Neural cell (in vitro differentiated cells): ENCODE results near the gene TAS2R41.

Source experiments
- CTCF ChIP-seq: fragments of 450-650 bp; IDR thresholded peaks from 2 replicates; pipeline ENCODE4 v1.5.1; 2014; ENCODE audit warnings: antibody characterized with exemption, mild to moderate bottlenecking, moderate library complexity; ENCODE audit not compliant: poor library complexity, severe bottlenecking
- EP300 ChIP-seq: fragments of 450-650 bp; conservative IDR thresholded peaks from 2 replicates; pipeline ENCODE4 v1.6.1; 2014; ENCODE audit warnings: antibody characterized with exemption, mild to moderate bottlenecking, moderate library complexity; ENCODE audit not compliant: poor library complexity, severe bottlenecking
- EZH2 ChIP-seq: fragments of 200-600, 300-800 bp; shearing (Covaris generic), sonication (generic); IDR thresholded peaks from 2 replicates; pipeline ENCODE4 v1.6.1; 2014; ENCODE audit warnings: antibody characterized with exemption, low read length, borderline replicate concordance, mild to moderate bottlenecking; ENCODE audit not compliant: insufficient read depth, poor library complexity, severe bottlenecking
- MXI1 ChIP-seq: fragments of 450-650 bp; conservative IDR thresholded peaks from 2 replicates; pipeline ENCODE4 v1.6.1; 2014; ENCODE audit warnings: antibody characterized with exemption, mild to moderate bottlenecking; ENCODE audit not compliant: poor library complexity, severe bottlenecking
- POLR2AphosphoS5 ChIP-seq: IDR thresholded peaks from 2 replicates; pipeline ENCODE4 v1.6.1; 2012
- RAD21 ChIP-seq: fragments of 450-650 bp; conservative IDR thresholded peaks from 2 replicates; pipeline ENCODE4 v1.6.1; 2014; ENCODE audit warnings: antibody characterized with exemption, mild to moderate bottlenecking, moderate library complexity
- REST ChIP-seq: IDR thresholded peaks from 2 replicates; pipeline ENCODE4 v1.6.1; 2012; ENCODE audit warnings: borderline replicate concordance
- SMC3 ChIP-seq: fragments of 450-650 bp; conservative IDR thresholded peaks from 2 replicates; pipeline ENCODE4 v1.6.1; 2014; ENCODE audit warnings: antibody characterized with exemption, mild to moderate bottlenecking, moderate library complexity; ENCODE audit not compliant: poor library complexity
- TAF1 ChIP-seq: IDR thresholded peaks from 2 replicates; pipeline ENCODE4 v1.6.1; 2012; ENCODE audit warnings: low read depth

DNA sequence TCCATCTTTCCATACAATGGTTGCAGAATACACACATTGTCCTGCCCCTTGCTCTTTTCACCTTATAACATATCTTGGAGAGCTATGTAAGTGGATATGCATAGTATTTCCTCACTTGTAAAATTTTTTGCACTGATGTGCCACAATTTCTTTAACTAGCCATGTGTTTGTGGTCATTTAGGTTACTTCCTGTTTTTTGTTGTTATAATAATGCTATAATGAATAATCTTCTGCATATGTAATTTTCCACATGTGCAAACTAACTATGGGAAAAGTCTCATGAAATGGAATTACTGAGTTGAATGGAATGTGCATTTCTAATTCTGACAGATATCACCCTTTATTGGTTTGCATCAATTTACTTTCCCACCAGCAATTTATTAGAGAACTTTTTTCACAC lies 2.8 kb downstream of the TAS2R41 start:
- TF ChIP-seq CTCF, result no peak
- TF ChIP-seq EZH2, result no peak
- no peak for TF ChIP-seq RAD21
- no peak for TF ChIP-seq EP300
- no peak for TF ChIP-seq MXI1
- TF ChIP-seq REST, result no peak
- no peak for TF ChIP-seq POLR2AphosphoS5
- no peak for TF ChIP-seq SMC3
- TF ChIP-seq TAF1, result no peak
